T follicular helper cell (primary cell): ENCODE measurements around the gene CTNS.

ENCODE experiments used
- DNase-seq: peaks from one replicate; pipeline ENCODE4 v3.0.0-alpha.2; 2020; ENCODE audit warnings: low read depth

Gene CTNS

GRCh38 chr17:3622977-3623594 is 13.5 kb upstream of the CTNS start:
- no peak for DNase-seq

- DNase-seq: no peak
Observed at GRCh38 chr17:3626831-3627768, 9.5 kb upstream of the CTNS start.

GRCh38 chr17:3627769-3628167 is 8.8 kb upstream of the CTNS start:
- DNase-seq: no peak

DNA sequence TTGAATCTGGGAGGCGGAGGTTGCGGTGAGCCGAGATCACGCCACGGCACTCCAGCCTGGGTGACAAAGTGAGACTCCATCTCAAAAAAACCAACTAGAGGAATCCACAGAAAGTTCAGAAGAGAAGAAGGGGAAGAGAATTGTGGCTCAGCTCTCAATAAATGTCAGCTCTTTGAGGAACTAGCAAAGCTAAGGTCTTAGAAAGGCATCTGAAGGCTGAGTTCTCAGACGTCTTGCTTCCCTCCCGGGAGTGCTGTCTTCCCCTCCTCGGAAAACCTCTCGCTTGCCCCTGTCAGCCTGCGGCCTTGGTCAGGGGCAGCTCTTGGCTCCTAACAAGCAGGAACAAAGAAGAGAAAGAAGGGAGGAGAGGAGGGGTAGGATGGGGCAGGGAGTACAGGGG is 5.8 kb upstream of the CTNS start:
- DNase-seq: no peak

DNA sequence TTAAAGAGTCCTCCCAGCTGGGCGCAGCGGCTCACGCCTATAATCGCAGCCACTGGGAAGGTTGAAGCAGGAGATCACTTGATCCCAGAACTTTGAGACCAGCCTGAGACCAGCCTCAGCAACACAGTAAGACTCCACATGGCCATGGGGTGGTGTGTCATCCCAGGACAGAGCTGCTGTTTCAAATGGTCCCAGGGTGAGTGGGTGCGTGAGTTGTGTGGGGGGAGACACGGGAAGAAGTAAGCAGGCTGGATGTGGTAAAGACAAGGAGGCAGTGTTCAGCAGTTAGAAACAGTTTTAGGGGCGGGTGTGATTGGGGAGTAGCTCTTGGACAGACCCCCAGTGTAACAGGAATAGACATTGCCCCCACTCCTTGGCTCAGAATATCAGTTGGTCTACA is 4.3 kb upstream of the CTNS start:
- no peak for DNase-seq

DNA sequence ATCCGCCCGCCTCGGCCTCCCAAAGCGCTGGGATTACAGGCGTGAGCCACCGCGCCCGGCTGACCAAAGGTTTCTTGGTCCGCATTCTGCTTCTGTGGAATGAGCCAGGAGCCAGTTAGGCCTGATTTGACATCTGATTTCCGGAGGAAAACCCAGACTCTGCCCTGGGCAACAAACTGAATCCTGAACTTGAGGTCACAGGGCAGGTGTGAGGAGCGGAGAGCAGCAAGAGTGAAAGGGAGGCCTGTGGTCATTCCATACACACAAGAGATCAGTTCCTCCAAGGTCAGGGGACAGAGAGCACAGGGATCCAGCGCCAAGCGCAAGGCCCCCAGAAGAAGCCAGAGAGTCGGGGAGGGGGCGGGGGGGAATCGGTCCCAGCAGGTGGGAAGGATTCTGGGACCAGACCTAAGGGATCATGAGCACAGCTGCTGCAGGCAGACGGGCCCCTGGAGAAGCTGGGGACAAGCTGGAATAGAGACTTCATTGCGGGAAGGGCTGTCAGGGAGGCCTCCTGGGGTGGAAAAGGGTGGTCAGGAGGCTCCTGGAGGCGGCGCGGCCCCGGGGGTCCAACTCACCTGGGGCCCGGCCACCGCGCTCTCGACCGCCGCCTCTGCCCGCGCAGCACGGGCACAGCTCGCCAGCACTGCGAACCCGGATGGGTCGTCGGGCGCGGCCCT is 946 bp upstream of the CTNS start:
- no peak for DNase-seq

- DNase-seq: no peak
Observed at GRCh38 chr17:3636908-3637373, 381 bp downstream of the CTNS start.

GRCh38 chr17:3639981-3640596 is 3.5 kb downstream of the CTNS start:
- DNase-seq: no peak

GRCh38 chr17:3641014-3641413 is 4.5 kb downstream of the CTNS start:
- no peak for DNase-seq

GRCh38 chr17:3641717-3642486 is 5.3 kb downstream of the CTNS start:
- DNase-seq: no peak

DNA sequence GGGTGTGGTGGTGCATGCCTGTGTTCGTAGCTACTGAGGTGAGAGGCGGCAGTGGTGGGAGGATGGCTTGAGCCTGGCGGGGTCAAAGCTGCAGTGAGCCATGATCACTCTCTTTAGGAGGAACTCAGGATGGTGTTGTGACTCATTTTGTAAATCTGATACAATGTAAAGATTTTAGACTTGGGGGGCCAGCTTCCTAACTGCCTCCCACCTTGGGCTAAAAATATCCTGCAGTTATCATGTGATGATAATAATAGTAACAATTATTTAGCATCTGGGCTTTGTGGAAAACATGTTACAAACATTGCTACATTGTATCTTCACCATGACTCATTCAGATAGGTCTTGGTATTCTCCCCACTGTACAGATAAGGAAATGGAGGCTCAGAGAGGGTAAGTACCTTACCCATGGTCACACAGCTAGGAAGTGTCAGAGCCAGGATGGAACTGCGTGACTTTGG is 7.4 kb downstream of the CTNS start:
- DNase-seq: no peak

DNA sequence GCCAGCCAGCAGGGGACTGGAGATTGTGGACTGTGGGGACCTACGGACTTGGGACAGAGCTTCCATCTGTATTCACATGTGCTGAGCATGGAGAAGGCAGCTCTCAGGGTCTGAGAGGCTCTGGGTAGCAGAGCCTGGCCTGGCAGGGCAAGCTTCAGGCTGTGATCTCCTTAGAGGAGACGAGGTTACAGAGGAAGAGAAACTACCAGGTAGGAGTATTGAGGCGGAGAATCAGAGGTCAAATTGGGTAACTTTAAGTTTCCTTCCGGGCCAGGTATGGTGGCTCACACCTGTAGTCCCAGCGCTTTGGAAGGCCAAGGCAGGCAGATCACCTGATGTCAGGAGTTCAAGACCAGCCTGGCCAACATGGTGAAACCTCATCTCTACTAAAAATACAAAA is 8.8 kb downstream of the CTNS start:
- DNase-seq: no peak

DNA sequence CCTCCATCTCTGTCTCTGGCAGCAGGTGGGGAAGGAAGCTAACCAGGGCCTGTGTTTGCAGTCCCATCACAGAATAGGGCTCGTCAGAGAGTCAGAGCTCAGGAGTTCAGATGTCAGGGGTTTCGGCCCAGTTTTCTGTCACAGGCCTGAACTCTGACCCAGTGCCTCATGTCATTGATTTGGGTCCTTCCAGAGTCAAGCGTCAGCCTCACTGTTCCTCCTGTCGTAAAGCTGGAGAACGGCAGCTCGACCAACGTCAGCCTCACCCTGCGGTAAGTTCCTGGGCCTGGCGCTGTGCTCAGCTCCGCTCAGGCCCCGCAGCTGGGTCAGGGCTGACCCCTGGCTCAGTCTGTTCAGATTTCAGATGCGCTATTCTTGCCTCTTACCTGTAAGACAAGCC is 10.7 kb downstream of the CTNS start:
- DNase-seq: no peak

DNA sequence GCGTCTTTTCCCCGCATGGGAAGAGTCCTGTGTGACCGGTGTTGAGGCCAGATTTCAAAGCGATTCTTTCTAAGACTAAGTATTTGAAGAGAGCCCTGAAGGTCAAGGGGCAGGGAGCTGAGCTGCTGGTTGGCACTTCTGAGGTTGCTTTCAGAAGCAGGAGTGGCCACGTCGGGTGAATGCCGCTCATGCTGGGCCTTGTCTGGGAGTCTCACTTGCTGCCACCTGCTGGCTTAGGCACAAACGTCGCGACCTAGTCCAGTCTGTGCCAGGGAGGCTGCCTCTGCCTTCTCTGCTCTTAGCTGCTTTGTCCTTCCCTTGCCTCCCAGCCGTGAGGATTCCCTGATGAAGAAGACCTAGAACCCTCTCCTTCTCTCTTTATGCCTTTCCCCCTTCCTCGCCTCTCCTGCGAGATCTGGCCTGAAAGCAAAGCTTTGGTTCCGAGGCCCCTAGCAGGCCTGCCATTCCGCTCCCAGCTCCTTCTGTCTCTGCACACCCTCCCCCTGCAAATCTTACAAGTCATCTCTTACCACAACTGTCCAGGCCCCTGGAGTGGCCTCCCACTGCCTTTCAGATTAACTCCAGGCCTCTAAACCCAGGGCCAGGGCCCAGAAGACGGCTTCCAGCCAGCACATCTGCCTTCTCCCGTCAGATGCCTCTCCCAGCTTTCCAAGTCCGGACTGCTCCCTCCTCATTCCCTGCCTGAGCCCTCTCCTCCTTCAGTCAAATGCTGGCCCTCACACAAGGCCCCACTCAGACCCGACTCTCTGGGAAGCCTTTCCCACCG is 11.4 kb downstream of the CTNS start:
- no peak for DNase-seq

DNA sequence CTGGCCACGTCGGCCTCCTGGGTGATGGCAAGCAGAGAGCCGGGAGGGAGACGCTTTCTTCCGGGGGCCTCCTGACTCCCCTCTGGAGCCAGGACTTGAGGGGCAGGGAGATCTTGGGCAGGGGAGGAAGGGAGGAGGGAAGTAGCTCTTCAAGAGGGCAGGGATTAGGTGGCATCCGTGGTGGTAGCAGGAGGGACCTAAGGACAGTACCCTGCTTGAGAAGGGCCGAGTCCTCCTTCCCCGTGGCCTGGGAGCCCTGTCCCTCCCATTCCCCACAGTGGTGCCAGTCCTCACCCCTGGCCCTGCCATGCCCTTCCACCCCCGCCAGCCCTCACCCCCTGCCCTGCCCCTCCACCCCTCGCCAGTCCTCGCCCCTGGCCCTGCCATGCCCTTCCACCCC is 19.2 kb downstream of the CTNS start:
- no peak for DNase-seq

DNA sequence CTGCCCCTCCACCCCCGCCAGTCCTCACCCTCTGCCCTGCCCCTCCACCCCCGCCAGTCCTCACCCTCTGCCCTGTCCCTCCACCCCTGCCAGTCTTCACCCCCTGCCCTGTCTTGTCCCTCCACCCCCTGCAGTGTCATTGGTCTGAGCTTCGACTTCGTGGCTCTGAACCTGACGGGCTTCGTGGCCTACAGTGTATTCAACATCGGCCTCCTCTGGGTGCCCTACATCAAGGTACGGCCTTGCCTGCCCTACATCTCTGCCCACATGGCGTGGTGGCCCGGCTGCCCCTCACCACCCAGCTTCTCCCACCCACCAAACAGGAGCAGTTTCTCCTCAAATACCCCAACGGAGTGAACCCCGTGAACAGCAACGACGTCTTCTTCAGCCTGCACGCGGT is 19.8 kb downstream of the CTNS start:
- no peak for DNase-seq

DNA sequence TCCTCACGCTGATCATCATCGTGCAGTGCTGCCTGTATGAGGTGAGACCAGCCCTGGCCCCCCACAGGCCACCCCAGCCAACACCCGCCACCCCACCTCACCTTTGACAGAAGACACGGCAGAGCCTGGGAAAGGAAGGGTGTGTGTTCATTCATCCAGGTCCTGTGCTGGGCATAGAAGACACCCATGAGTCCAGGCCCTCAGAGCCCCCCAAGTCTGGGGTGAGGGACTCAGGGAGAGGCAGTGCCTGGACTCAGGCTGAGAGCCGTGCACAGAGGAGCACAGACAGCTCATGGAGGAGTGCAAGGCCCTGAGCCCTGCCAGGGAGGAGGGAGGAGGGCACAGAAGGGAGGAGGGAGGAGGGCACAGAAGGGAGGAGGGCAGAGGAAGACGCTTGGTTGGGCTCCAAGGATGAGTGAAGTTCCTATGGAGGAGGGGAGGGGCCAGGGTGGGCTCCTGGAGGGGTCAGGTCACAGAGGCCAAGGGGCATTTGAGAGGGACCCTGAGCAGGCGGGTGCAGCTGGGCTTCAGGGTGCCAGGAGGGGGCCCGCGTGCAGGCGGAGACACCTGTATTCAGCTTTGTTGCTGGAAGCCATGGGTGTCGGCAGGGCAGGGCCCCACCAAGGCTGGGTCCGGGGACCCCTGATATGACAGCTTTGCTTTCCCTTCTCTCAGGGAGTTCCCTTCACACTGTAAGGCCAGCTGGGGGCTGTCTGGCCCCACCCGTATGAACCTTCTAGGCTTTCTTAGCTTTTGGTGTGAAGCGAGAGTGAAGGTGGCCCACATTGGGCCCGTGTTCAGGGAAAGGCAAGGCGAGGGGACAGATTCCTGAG is 20.4 kb downstream of the CTNS start:
- DNase-seq: no peak

DNA sequence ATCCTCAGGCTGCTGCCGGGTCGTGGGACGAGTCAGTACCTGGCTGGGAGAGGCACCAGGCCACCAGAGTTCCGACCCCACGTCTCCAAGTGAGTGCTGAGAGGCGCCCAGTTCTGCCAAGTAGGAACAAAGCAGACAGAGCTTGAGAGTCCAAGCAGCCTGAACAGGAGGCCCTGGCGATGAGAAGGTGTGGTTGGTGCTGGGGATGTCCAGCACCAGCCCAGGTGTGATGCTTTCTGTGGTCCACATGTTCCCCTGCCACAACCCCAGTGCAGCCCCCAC is 21.0 kb downstream of the CTNS start:
- no peak for DNase-seq

- DNase-seq: no peak
Observed at GRCh38 chr17:3657874-3658783, 21.6 kb downstream of the CTNS start.
